Purkinje cell (primary cell): ENCODE results near the gene ODC1. TPM values are rescaled to one million over a fixed set of nuclear protein-coding genes. Genes with fewer than 3 reads are reported as not detected.

Experiments used
- polyA plus RNA-seq: library from polyadenylated mRNA; unstranded; fragments of >200 nt; fragmentation: Nextera tagmentation; gene quantifications from 2 replicates; pipeline ENCODE4 v1.2.1, GENCODE V29; 2014

ODC1 gene
- 12.6 and 14.1 TPM in 2 replicates for polyA plus RNA-seq

DNA sequence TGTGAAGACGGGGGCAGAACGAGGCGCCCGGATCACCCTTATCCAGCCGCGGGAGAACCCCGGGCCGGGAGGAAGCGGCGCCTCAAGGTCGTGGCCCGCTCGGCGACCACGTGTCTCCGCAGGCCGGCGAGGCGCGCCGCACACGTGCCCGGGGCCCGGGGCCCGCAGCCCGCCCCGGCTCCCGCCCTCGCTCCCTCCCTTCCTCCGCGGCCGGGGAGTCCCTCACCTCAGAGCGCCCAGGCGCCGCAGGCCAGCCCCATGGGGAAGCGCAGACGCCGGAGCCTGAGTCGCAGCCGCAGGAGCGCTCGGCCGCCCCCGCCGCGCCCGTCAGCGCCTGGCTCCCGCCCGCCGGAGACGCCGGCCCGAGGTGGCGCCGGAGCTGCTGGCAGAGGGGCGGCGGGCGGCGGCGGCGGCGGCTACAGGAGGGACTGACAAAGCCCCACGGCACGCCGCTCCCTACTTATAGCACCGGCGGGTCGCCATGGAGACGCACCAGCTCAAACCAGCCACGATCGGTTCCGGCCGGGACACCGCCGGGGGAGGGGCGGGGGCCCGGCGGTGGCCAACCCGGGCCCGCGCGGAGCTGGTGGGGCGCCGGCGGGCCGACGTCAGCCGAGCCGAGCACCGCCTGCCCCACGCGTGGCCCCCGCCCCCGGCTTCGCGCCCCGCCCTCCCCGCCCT is at the start of gene ODC1:
TSS of gene ODC1 (minus strand) at position 433 of the 681 bp plus-strand sequence. CDS start 3,295 bp downstream, outside the sequence.

Other genes with a start within 250 kb of the ODC1 start
- 140 and 314 TPM in 2 replicates for gene HPCAL1, start 145.4 kb downstream of the ODC1 start, polyA plus RNA-seq
- 7.9 and 8.6 TPM in 2 replicates for gene NOL10, start 241.6 kb upstream of the ODC1 start, polyA plus RNA-seq